ENCODE measurements around the gene LONRF3. TPM values are rescaled to one million over a fixed set of nuclear protein-coding genes. Genes with fewer than 3 reads are reported as not detected.

Gene LONRF3
- total and polyA plus RNA-seq, 4 donors: 2.8 to 8.4 (median 4.2) TPM

- no peaks in the 10 kb centered on the region for H3K9me3 ChIP-seq (ENCODE audit: control insufficient read depth, low read length)
- no peaks in the 10 kb centered on the region for H3K27me3 ChIP-seq (ENCODE audit: control insufficient read depth in 1 of 2, insufficient read depth in 2 of 2, low read length in 1 of 2)
- no peak for DNase-seq
- ATAC-seq (ENCODE audit: low FRiP score): no peak
- H3K4me3 ChIP-seq (ENCODE audit: low read length in 2 of 2): no peak overlapping the region
- 73 to 77% methylated on average over 4 of the region's 4 CpGs for WGBS, 2 donors
- peaks cover 0 to 3% of the 10 kb centered on the region in 2 donors for H3K4me1 ChIP-seq (ENCODE audit: control insufficient read depth in 1 of 2, insufficient read depth in 2 of 2, low read length in 2 of 2)
- H3K27ac ChIP-seq (ENCODE audit: low read depth in 1 of 2, low read length in 2 of 2): no peak overlapping the region
- intact Hi-C loops (cut with DNase I): no loop called here
- H3K36me3 ChIP-seq (ENCODE audit: control insufficient read depth in 1 of 2, insufficient read depth in 2 of 2, low read length in 1 of 2): no peaks in the 10 kb centered on the region
Observed at GRCh38 chrX:119036107-119037029, 62.0 kb downstream of the LONRF3 start.

- Histone ChIP-seq H3K27me3 (ENCODE audit: control insufficient read depth in 1 of 2, insufficient read depth in 2 of 2, low read length in 1 of 2) (no peaks in the 10 kb centered on the region), H3K4me3 (ENCODE audit: low read length in 2 of 2) (no peak overlapping the region), H3K9me3 (ENCODE audit: control insufficient read depth, low read length) (no peaks in the 10 kb centered on the region), H3K4me1 (ENCODE audit: control insufficient read depth in 1 of 2, insufficient read depth in 2 of 2, low read length in 2 of 2) (peaks cover 0 to 3% of the 10 kb centered on the region in 2 donors), H3K36me3 (ENCODE audit: control insufficient read depth in 1 of 2, insufficient read depth in 2 of 2, low read length in 1 of 2) (no peaks in the 10 kb centered on the region), H3K27ac (ENCODE audit: low read depth in 1 of 2, low read length in 2 of 2) (no peak overlapping the region)
- intact Hi-C loops (cut with DNase I): no loop called here
- ATAC-seq (ENCODE audit: low FRiP score) (no peak), DNase-seq (no peak)
- 68 to 72% methylated on average over 6 of the region's 6 CpGs for WGBS, 2 donors
Observed at GRCh38 chrX:119040432-119040831, 66.0 kb downstream of the LONRF3 start.

- Histone ChIP-seq H3K36me3 (ENCODE audit: control insufficient read depth in 1 of 2, insufficient read depth in 2 of 2, low read length in 1 of 2) (no peaks in the 10 kb centered on the region), H3K27ac (ENCODE audit: low read depth in 1 of 2, low read length in 2 of 2) (no peak overlapping the region), H3K27me3 (ENCODE audit: control insufficient read depth in 1 of 2, insufficient read depth in 2 of 2, low read length in 1 of 2) (no peaks in the 10 kb centered on the region), H3K4me3 (ENCODE audit: low read length in 2 of 2) (no peak overlapping the region), H3K4me1 (ENCODE audit: control insufficient read depth in 1 of 2, insufficient read depth in 2 of 2, low read length in 2 of 2) (peaks cover 0 to 3% of the 10 kb centered on the region in 2 donors), H3K9me3 (ENCODE audit: control insufficient read depth, low read length) (no peaks in the 10 kb centered on the region)
- peak in 1 of 2 donors; percentile 74 for DNase-seq
- WGBS, 2 donors: 41 to 49% methylated on average over 4 of the region's 4 CpGs
- intact Hi-C loops (cut with DNase I): no loop called here
- peak; percentile 87 for ATAC-seq (ENCODE audit: low FRiP score)
Observed at GRCh38 chrX:119041175-119041574, 66.8 kb downstream of the LONRF3 start.

- DNase-seq (no peak), ATAC-seq (ENCODE audit: low FRiP score) (no peak)
- peaks cover 0 to 3% of the 10 kb centered on the region in 2 donors for H3K4me1 ChIP-seq (ENCODE audit: control insufficient read depth in 1 of 2, insufficient read depth in 2 of 2, low read length in 2 of 2)
- WGBS, 2 donors: 69 to 92% methylated on average over 3 of the region's 3 CpGs
- H3K27ac ChIP-seq (ENCODE audit: low read depth in 1 of 2, low read length in 2 of 2): no peak overlapping the region
- no peak overlapping the region for H3K4me3 ChIP-seq (ENCODE audit: low read length in 2 of 2)
- no peaks in the 10 kb centered on the region for H3K27me3 ChIP-seq (ENCODE audit: control insufficient read depth in 1 of 2, insufficient read depth in 2 of 2, low read length in 1 of 2)
- no peaks in the 10 kb centered on the region for H3K36me3 ChIP-seq (ENCODE audit: control insufficient read depth in 1 of 2, insufficient read depth in 2 of 2, low read length in 1 of 2)
- intact Hi-C loops (cut with DNase I): no loop called here
- H3K9me3 ChIP-seq (ENCODE audit: control insufficient read depth, low read length): no peaks in the 10 kb centered on the region
Observed at GRCh38 chrX:119042040-119042439, 67.6 kb downstream of the LONRF3 start.

- H3K4me3 ChIP-seq (ENCODE audit: low read length in 2 of 2): no peak overlapping the region
- peaks cover 0 to 3% of the 10 kb centered on the region in 2 donors for H3K4me1 ChIP-seq (ENCODE audit: control insufficient read depth in 1 of 2, insufficient read depth in 2 of 2, low read length in 2 of 2)
- ATAC-seq (ENCODE audit: low FRiP score) (no peak), DNase-seq (no peak)
- no peak overlapping the region for H3K27ac ChIP-seq (ENCODE audit: low read depth in 1 of 2, low read length in 2 of 2)
- no peaks in the 10 kb centered on the region for H3K9me3 ChIP-seq (ENCODE audit: control insufficient read depth, low read length)
- WGBS, 2 donors: 53 to 98% methylated on average over 1 of the region's 1 CpG
- no peaks in the 10 kb centered on the region for H3K36me3 ChIP-seq (ENCODE audit: control insufficient read depth in 1 of 2, insufficient read depth in 2 of 2, low read length in 1 of 2)
- intact Hi-C loops (cut with DNase I): no loop called here
- no peaks in the 10 kb centered on the region for H3K27me3 ChIP-seq (ENCODE audit: control insufficient read depth in 1 of 2, insufficient read depth in 2 of 2, low read length in 1 of 2)
Observed at GRCh38 chrX:119042996-119043395, 68.6 kb downstream of the LONRF3 start.

GRCh38 chrX:119045884-119046283 is 71.5 kb downstream of the LONRF3 start:
- DNase-seq (no peak), ATAC-seq (ENCODE audit: low FRiP score) (no peak)
- intact Hi-C loops (cut with DNase I): no loop called here
- Histone ChIP-seq H3K36me3 (ENCODE audit: control insufficient read depth in 1 of 2, insufficient read depth in 2 of 2, low read length in 1 of 2) (no peaks in the 10 kb centered on the region), H3K4me3 (ENCODE audit: low read length in 2 of 2) (no peak overlapping the region), H3K27me3 (ENCODE audit: control insufficient read depth in 1 of 2, insufficient read depth in 2 of 2, low read length in 1 of 2) (no peaks in the 10 kb centered on the region), H3K4me1 (ENCODE audit: control insufficient read depth in 1 of 2, insufficient read depth in 2 of 2, low read length in 2 of 2) (peaks cover 0 to 2% of the 10 kb centered on the region in 2 donors), H3K9me3 (ENCODE audit: control insufficient read depth, low read length) (no peaks in the 10 kb centered on the region), H3K27ac (ENCODE audit: low read depth in 1 of 2, low read length in 2 of 2) (no peak overlapping the region)
- WGBS, 2 donors: 85 to 95% methylated on average over 2 of the region's 2 CpGs

GRCh38 chrX:119055687-119056086 is 81.3 kb downstream of the LONRF3 start:
- no peak for ATAC-seq (ENCODE audit: low FRiP score)

GRCh38 chrX:119062750-119063374 is 88.4 kb downstream of the LONRF3 start:
- Histone ChIP-seq H3K27ac (ENCODE audit: low read depth in 1 of 2, low read length in 2 of 2) (no peak overlapping the region), H3K4me1 (ENCODE audit: control insufficient read depth in 1 of 2, insufficient read depth in 2 of 2, low read length in 2 of 2) (no peaks in the 10 kb centered on the region), H3K9me3 (ENCODE audit: control insufficient read depth, low read length) (no peaks in the 10 kb centered on the region), H3K4me3 (ENCODE audit: low read length in 2 of 2) (no peak overlapping the region), H3K27me3 (ENCODE audit: control insufficient read depth in 1 of 2, insufficient read depth in 2 of 2, low read length in 1 of 2) (no peaks in the 10 kb centered on the region), H3K36me3 (ENCODE audit: control insufficient read depth in 1 of 2, insufficient read depth in 2 of 2, low read length in 1 of 2) (no peaks in the 10 kb centered on the region)
- intact Hi-C loops (cut with DNase I): no loop called here
- WGBS, 2 donors: 44 to 48% methylated on average over 6 of the region's 6 CpGs
- DNase-seq (no peak), ATAC-seq (ENCODE audit: low FRiP score) (no peak)

More at GRCh38 chrX:119055687-119056086, 81.3 kb downstream of the LONRF3 start:
- H3K9me3 ChIP-seq (ENCODE audit: control insufficient read depth, low read length): no peaks in the 10 kb centered on the region
- H3K27me3 ChIP-seq (ENCODE audit: control insufficient read depth in 1 of 2, insufficient read depth in 2 of 2, low read length in 1 of 2): no peaks in the 10 kb centered on the region
- no peaks in the 10 kb centered on the region for H3K36me3 ChIP-seq (ENCODE audit: control insufficient read depth in 1 of 2, insufficient read depth in 2 of 2, low read length in 1 of 2)
- 33 to 53% methylated on average over 2 of the region's 2 CpGs for WGBS, 2 donors
- no peak for DNase-seq
- intact Hi-C loops (cut with DNase I): no loop called here
- no peaks in the 10 kb centered on the region for H3K4me1 ChIP-seq (ENCODE audit: control insufficient read depth in 1 of 2, insufficient read depth in 2 of 2, low read length in 2 of 2)
- H3K27ac ChIP-seq (ENCODE audit: low read depth in 1 of 2, low read length in 2 of 2): no peak overlapping the region
- H3K4me3 ChIP-seq (ENCODE audit: low read length in 2 of 2): no peak overlapping the region

All from aorta (tissue), 5 donors.